ENCODE measurements around the gene DEFB108B.
"Not testable (repeated sequence)": the region's sequence is repeated elsewhere in the genome, so short reads cannot be mapped to it uniquely, and the experiment has no call there.

- not testable (repeated sequence) for TF ChIP-seq CBFB (CRISPR knock-in tag; IDR thresholded peaks at IDR 0.05; ENCODE audit: low read depth); USF1 (CRISPR knock-in tag; IDR thresholded peaks at IDR 0.05); JUN (CRISPR knock-in tag; IDR thresholded peaks at IDR 0.05); USF2 (CRISPR knock-in tag; IDR thresholded peaks at IDR 0.05); ESRRA (CRISPR knock-in tag; IDR thresholded peaks at IDR 0.05; ENCODE audit: borderline replicate concordance); ZNF671 (CRISPR knock-in tag; IDR thresholded peaks at IDR 0.05); GRHL2 (CRISPR knock-in tag; IDR thresholded peaks at IDR 0.05; ENCODE audit: insufficient replicate concordance, severe bottlenecking); CTCF (IDR thresholded peaks at IDR 0.05)
Measured at GRCh38 chr11:71870661-71871060, 37.7 kb downstream of the DEFB108B start.
